Cardiac fibroblast (primary cell): ENCODE data around the gene EMILIN3.
A peak's percentile ranks its signal among the peaks of the same experiment; 100 is the strongest.

ENCODE experiments used
- DNase-seq, 2 donors: peaks; one replicate each; pipeline versions ENCODE4 v3.0.0 to v3.0.0-alpha.2; 2010; ENCODE audit warnings: low read depth in 2 of 2
- H3K4me3 ChIP-seq, 2 donors: replicated peaks in 1 of 2; 1 replicate in 1 of 2; 2 replicates in 1 of 2; pipeline ENCODE4 v1.5.1; 2011; ENCODE audit warnings: low read depth in 2 of 2, low read length in 2 of 2, mild to moderate bottlenecking in 2 of 2, moderate library complexity in 1 of 2
- CTCF ChIP-seq: IDR thresholded peaks from one replicate; pipeline ENCODE4 v1.5.1; 2011; ENCODE audit warnings: low read depth, mild to moderate bottlenecking, low read length, inconsistent platforms

Gene EMILIN3

GRCh38 chr20:41355598-41356203 is 10.9 kb downstream of the EMILIN3 start:
- no peak for DNase-seq
- H3K4me3 ChIP-seq = no peak overlapping the region
- no peak for TF ChIP-seq CTCF

GRCh38 chr20:41355192-41355591 is 11.4 kb downstream of the EMILIN3 start:
- no peak for TF ChIP-seq CTCF
- H3K4me3 ChIP-seq = no peak overlapping the region
- no peak for DNase-seq

GRCh38 chr20:41353530-41353929 is 13.1 kb downstream of the EMILIN3 start:
- no peak for TF ChIP-seq CTCF
- DNase-seq = no peak
- H3K4me3 ChIP-seq = no peak overlapping the region

GRCh38 chr20:41352666-41353065 is 14.0 kb downstream of the EMILIN3 start:
- TF ChIP-seq CTCF = no peak
- no peak overlapping the region for H3K4me3 ChIP-seq
- no peak for DNase-seq

- TF ChIP-seq CTCF = peak; percentile 16
- DNase-seq = no peak
- no peak overlapping the region for H3K4me3 ChIP-seq
Measured at GRCh38 chr20:41352106-41352505, 14.5 kb downstream of the EMILIN3 start.

- TF ChIP-seq CTCF = no peak
- DNase-seq = no peak
- H3K4me3 ChIP-seq = no peak overlapping the region
Measured at GRCh38 chr20:41350408-41350962, 16.1 kb downstream of the EMILIN3 start.

- no peak for TF ChIP-seq CTCF
- no peak overlapping the region for H3K4me3 ChIP-seq
- no peak for DNase-seq
Measured at GRCh38 chr20:41349943-41350342, 16.7 kb downstream of the EMILIN3 start.
